Activated naive CD4-positive, alpha-beta T cell treated with anti-CD3 and anti-CD28 coated beads, Interleukin-2, amount 10 ng/mL, durations not matched to agents 7 days and 5 days (primary cell): ENCODE data around the gene ATXN1.
"Not testable (repeated sequence)": the region's sequence is repeated elsewhere in the genome, so short reads cannot be mapped to it uniquely, and the experiment has no call there.

Source experiments
- CTCF ChIA-PET: fragments of 350-600 bp; sonication (Branson Sonifier 250); formaldehyde crosslinking; loops from one replicate; lab custom pipeline; 2021; ENCODE audit warnings: antibody characterized with exemption; lab: Charles Lee
- DNase-seq: peaks from one replicate; pipeline ENCODE4 v3.0.0-alpha.2; 2020
- H3K27ac Mint-ChIP-seq: one replicate; pipeline ENCODE4 v1.8.0; 2021; ENCODE audit warnings: mild to moderate bottlenecking, moderate library complexity, mixed read lengths
- H3K27me3 Mint-ChIP-seq: one replicate; pipeline ENCODE4 v1.8.0; 2021; ENCODE audit warnings: mild to moderate bottlenecking, mixed read lengths
- H3K36me3 Mint-ChIP-seq: one replicate; pipeline ENCODE4 v1.8.0; 2021; ENCODE audit warnings: mixed read lengths
- H3K4me1 Mint-ChIP-seq: one replicate; pipeline ENCODE4 v1.8.0; 2021; ENCODE audit warnings: mixed read lengths
- H3K4me3 Mint-ChIP-seq: one replicate; pipeline ENCODE4 v1.8.0; 2021; ENCODE audit warnings: mild to moderate bottlenecking, moderate library complexity, mixed read lengths
- H3K9me3 Mint-ChIP-seq: one replicate; pipeline ENCODE4 v1.8.0; 2021; ENCODE audit warnings: mixed read lengths

The ATXN1 gene

DNA sequence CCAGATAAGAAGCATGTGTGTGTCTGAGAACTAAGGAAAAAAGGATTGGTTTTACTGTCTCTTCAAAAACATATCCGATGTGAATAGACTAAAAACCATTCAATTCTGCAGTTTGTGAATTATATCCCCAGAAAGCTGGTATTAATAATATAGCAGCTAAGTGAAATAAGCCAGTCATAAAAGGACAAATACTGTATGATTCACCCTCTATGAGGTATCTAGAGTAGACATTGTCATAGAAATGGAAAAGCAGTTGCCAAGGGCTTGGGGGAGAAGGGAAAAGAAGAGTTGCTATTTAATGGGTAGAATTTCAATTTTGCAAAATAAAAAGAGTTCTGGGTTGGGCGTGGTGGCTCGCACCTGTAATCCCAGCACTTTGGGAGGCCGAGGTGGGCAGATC is 137.5 kb downstream of the ATXN1 start:
- CTCF ChIA-PET = no interaction called here

DNA sequence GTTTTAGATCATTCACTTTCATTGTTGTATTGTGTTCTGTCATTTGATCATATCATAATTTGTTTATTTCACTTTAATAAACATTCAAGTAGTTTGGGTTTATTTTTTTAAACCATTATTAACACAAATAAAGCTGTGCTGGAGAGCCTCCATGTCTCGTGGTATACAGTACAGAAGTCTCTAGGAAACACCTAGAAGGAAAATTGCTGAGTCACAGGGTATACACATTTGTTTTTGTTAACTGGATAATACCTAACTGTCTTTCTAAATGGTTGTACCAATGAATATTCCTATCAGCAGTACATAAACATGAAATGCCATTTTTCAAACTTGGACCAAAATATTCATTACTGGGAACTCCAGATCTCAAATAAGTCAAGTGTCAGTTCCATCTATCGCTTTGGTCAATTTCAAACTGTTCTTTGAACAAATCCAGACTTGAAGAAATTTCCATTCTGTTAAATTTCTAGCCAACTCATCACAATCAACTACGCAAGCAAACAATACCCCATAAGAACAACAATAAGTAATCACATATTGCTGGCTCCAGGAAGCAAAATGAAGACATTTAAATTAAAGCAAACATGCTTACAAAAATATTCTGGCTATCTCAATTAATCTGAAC is 138.1 kb downstream of the ATXN1 start:
- H3K27ac Mint-ChIP-seq = no peak overlapping the region
- no peaks in the 10 kb centered on the region for H3K9me3 Mint-ChIP-seq
- H3K4me3 Mint-ChIP-seq = no peak overlapping the region
- H3K27me3 Mint-ChIP-seq = no peaks in the 10 kb centered on the region
- H3K4me1 Mint-ChIP-seq = peaks cover 16% of the 10 kb centered on the region
- peaks cover 6% of the 10 kb centered on the region for H3K36me3 Mint-ChIP-seq
- CTCF ChIA-PET = no interaction called here
- DNase-seq = no peak

More for the DNA sequence above, 137.5 kb downstream of the ATXN1 start:
- H3K36me3 Mint-ChIP-seq = peaks cover 12% of the 10 kb centered on the region
- no peak overlapping the region for H3K4me3 Mint-ChIP-seq
- no peak for DNase-seq
- H3K4me1 Mint-ChIP-seq = peaks cover 16% of the 10 kb centered on the region
- peaks cover 3% of the 10 kb centered on the region for H3K9me3 Mint-ChIP-seq
- no peak overlapping the region for H3K27ac Mint-ChIP-seq
- H3K27me3 Mint-ChIP-seq = no peaks in the 10 kb centered on the region

DNA sequence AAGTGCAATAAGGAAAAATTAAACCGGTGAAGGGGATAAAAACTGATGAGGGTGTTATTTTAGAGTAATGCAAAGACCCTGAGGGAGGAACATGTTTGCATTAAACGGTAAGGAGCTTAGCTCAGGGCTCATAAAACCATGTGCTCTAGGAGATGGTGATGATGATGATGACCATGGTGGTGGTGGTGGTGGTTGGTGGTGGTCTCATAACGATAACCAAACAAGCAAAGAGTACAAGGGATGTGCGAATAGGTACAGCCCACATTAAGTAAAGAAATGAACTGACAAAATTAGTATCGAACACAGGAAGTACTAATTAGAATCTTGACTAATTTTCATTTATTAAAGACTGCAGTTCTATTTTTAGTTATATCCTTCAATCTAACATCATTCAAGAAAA is 139.1 kb downstream of the ATXN1 start:
- no peak for DNase-seq
- H3K27me3 Mint-ChIP-seq = no peaks in the 10 kb centered on the region
- H3K4me3 Mint-ChIP-seq = no peak overlapping the region
- H3K36me3 Mint-ChIP-seq = no peaks in the 10 kb centered on the region
- H3K27ac Mint-ChIP-seq = no peak overlapping the region
- CTCF ChIA-PET = no interaction called here
- H3K9me3 Mint-ChIP-seq = no peaks in the 10 kb centered on the region
- H3K4me1 Mint-ChIP-seq = peaks cover 16% of the 10 kb centered on the region

DNA sequence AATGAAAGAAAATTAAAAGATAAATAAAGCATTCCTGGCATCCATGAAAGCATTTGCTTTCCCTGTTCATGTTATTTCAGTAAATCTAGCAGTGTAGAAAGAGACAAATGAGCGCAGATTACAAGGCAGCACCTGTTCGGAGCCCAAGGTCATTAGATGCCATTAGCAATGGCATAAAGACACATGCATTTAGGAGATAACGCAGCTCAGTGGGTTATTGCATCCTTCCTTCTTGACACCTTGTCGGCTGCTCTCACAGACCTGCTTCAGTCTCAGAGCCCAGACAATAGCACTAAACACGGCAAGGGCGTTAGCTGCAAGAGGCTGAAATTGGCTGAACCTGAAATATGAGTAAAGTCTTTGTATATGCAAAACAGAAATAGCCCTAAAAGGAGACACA is 140.3 kb downstream of the ATXN1 start:
- Mint-ChIP-seq H3K4me1 (peaks cover 16% of the 10 kb centered on the region), H3K27me3 (no peaks in the 10 kb centered on the region), H3K4me3 (no peak overlapping the region), H3K36me3 (peaks cover 2% of the 10 kb centered on the region), H3K27ac (no peak overlapping the region), H3K9me3 (no peaks in the 10 kb centered on the region)
- DNase-seq = no peak
- CTCF ChIA-PET = interaction anchor here (0.7 kb wide), 1 partner anchor 66 kb away, joined by 3 read pairs; no protein-coding TSS in a partner anchor

DNA sequence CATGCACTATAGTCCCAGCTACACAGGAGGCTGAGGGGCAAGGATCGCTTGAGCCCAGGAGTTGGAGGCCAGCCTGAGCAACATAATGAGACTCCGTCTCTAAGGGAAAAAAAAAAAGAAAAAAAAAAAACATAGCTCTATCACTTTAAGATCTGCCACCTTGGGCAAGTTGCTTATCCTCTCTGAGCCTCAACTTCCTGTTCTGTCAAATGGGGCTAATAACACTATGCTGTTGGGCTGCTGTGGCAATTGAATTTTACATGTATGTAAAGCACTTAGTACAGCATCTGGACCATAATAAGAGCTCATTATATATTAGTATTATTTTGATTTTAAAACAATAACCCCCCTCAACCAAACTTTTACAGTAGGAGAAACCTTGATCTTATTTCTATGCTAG is 141.5 kb downstream of the ATXN1 start:
- Mint-ChIP-seq H3K9me3 (no peaks in the 10 kb centered on the region), H3K27ac (no peak overlapping the region), H3K27me3 (no peaks in the 10 kb centered on the region), H3K4me3 (no peak overlapping the region), H3K36me3 (peaks cover 2% of the 10 kb centered on the region), H3K4me1 (peaks cover 16% of the 10 kb centered on the region)
- DNase-seq = no peak
- CTCF ChIA-PET = interaction anchor here (1.0 kb wide), 1 partner anchor 372 kb away, joined by 5 read pairs; no protein-coding TSS in a partner anchor

DNA sequence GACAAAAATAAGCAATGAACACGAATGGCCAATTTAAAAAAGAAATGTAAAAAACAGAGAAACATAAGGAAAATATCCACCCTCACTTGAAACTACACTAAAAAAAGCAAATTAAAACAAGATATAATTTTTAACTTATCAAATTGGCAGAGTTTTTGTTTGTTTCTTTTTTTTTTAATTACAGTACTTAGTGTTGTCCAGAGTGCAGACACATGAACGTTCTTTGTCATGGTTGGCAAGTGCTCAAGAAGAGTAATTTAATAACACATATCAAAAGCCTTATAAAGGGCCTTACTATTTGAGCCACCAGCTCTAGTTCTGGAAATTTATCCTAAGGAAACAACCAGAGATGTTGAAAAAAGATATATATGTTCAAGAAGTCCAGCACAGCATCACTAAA is 142.3 kb downstream of the ATXN1 start:
- Mint-ChIP-seq H3K9me3 (no peaks in the 10 kb centered on the region), H3K36me3 (peaks cover 3% of the 10 kb centered on the region), H3K27me3 (no peaks in the 10 kb centered on the region), H3K27ac (no peak overlapping the region), H3K4me3 (no peak overlapping the region), H3K4me1 (peaks cover 16% of the 10 kb centered on the region)
- no peak for DNase-seq
- CTCF ChIA-PET = no interaction called here

DNA sequence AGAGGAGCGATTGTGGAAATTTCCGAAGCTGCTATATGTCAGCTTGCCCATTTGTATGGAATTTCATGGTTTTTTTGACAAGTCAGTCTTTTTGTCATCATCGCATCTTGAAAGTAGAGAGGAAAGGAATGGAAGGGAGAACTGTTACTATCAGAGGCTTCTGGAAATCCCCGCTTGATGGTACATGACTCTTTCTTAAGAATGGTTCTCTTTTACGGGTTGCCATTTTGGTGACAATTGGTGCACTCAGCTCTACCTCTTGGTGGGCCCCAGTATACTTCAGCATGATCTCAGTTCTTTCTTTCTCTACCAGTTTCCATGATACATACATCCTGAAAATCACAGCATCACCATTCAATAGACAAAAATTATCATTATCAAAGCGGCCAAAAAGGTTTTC is 146.0 kb downstream of the ATXN1 start:
- H3K27ac Mint-ChIP-seq, H3K27me3 Mint-ChIP-seq, H3K4me3 Mint-ChIP-seq, H3K9me3 Mint-ChIP-seq, DNase-seq, CTCF ChIA-PET, H3K36me3 Mint-ChIP-seq: not testable (repeated sequence)
- H3K4me1 Mint-ChIP-seq = peaks cover 10% of the 10 kb centered on the region

DNA sequence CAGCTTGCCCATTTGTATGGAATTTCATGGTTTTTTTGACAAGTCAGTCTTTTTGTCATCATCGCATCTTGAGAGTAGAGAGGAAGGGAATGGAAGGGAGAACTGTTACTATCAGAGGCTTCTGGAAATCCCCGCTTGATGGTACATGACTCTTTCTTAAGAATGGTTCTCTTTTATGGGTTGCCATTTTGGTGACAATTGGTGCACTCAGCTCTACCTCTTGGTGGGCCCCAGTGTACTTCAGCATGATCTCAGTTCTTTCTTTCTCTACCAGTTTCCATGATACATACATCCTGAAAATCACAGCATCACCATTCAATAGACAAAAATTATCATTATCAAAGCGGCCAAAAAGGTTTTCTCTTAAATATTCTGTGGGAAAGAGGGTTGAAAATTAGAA is 147.1 kb downstream of the ATXN1 start:
- CTCF ChIA-PET, H3K27me3 Mint-ChIP-seq, H3K27ac Mint-ChIP-seq, H3K9me3 Mint-ChIP-seq, H3K36me3 Mint-ChIP-seq, H3K4me3 Mint-ChIP-seq, H3K4me1 Mint-ChIP-seq, DNase-seq: not testable (repeated sequence)

DNA sequence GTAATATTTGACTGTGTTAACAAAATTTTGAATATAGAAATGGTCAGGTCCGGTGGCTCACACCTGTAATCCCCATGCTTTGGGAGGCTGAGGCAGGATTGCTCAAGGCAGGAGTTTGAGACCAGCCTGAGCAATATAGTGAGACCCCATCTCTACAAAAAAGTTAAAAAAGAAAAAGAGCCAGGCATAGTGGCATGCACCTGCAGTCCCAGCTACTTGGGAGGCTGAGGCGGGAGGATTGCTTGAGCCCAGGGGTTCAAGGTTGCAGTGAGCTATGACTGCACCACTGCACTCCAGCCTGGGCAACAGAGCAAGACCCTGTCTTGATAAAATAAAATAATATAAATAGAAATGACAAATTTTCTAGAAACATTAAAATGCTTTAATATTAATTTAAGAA is 147.8 kb downstream of the ATXN1 start:
- H3K36me3 Mint-ChIP-seq, H3K27me3 Mint-ChIP-seq, H3K9me3 Mint-ChIP-seq, DNase-seq, CTCF ChIA-PET, H3K27ac Mint-ChIP-seq, H3K4me3 Mint-ChIP-seq, H3K4me1 Mint-ChIP-seq: not testable (repeated sequence)

DNA sequence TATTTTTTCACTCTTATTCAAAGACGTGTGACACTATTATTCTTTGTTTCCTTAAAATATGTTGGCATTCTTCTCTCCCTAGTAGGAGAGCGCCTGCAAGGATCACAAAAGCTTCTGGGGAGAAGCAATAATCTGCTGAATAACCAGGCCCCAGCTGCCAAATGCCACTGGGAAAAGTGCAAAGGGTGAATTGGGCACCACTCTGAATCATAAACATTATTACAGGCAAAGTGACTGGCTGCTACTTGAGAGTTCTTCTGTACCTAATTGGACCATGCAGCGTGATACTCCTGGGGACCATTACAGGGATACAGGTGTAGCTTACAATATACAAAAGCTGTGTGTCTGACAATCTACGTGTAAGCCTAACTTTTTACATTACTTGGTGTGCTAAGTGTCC is 152.8 kb downstream of the ATXN1 start:
- Mint-ChIP-seq H3K27me3 (no peaks in the 10 kb centered on the region), H3K9me3 (no peaks in the 10 kb centered on the region), H3K4me1 (peaks cover 5% of the 10 kb centered on the region), H3K27ac (no peak overlapping the region), H3K36me3 (peaks cover 17% of the 10 kb centered on the region), H3K4me3 (no peak overlapping the region)
- no peak for DNase-seq
- CTCF ChIA-PET = no interaction called here

DNA sequence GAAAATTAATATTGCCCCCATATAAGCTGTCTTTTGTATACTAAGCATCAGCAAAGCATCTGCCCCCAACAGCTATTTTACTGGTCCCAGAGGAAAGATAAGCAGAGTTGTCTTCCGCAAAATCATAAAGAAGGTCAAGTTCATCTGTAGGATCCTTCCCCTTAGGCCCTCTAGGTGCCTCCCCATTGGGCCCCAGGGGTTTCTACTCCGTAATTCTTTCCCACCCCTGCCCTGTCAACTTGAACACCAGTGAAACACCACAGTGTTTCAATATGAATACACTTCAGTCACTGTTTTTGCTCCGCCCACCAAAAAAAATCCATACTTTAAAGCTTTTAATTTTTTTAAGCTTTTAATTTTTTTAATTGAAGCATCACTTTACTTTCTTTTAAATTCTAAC is 159.2 kb downstream of the ATXN1 start:
- H3K27me3 Mint-ChIP-seq = no peaks in the 10 kb centered on the region
- H3K4me1 Mint-ChIP-seq = peaks cover 31% of the 10 kb centered on the region
- CTCF ChIA-PET = interaction anchor here (0.7 kb wide), 1 partner anchor 257 kb away, joined by 3 read pairs; no protein-coding TSS in a partner anchor
- H3K27ac Mint-ChIP-seq = no peak overlapping the region
- H3K9me3 Mint-ChIP-seq = no peaks in the 10 kb centered on the region
- DNase-seq = no peak
- H3K36me3 Mint-ChIP-seq = peaks cover 15% of the 10 kb centered on the region
- no peak overlapping the region for H3K4me3 Mint-ChIP-seq

DNA sequence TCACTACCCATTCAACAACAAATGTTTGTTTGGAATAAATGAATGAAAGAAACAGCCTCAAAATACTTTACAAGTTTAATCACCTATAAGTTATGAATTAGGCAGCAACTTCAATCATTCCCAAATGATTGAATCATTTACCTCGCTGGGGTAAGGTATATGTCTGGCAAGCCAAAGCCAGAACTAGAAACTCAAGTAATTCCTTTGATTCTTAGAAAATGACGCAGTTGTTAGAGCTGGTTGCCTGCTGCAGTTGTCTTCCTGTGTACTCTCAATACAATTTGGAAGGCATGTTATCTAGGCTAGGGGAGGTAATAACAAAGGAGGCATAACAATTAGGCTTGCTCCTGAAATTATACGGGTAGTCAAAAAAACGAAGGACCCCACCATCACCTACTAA is 160.6 kb downstream of the ATXN1 start:
- Mint-ChIP-seq H3K27me3 (no peaks in the 10 kb centered on the region), H3K36me3 (peaks cover 15% of the 10 kb centered on the region), H3K27ac (no peak overlapping the region), H3K9me3 (no peaks in the 10 kb centered on the region), H3K4me1 (peaks cover 31% of the 10 kb centered on the region), H3K4me3 (no peak overlapping the region)
- CTCF ChIA-PET = no interaction called here
- DNase-seq = no peak

DNA sequence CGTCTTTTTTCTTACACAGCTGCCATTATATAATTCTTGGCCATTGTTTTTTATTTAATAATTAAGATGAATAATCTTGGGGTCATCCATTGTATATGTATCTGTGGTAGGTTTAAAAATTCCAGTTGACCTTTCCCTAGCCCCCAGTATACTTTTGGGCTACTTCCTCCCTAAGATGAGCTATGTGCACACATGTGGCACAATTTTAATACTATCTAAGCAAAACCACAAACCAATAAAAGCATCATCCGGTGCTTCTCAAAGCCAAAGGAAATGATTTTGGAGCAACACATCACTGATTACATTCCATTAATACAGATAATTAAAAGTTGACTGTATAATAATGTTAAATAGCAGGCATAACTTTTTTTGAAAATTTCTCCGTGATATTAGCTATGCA is 161.2 kb downstream of the ATXN1 start:
- Mint-ChIP-seq H3K27me3 (no peaks in the 10 kb centered on the region), H3K4me1 (peaks cover 31% of the 10 kb centered on the region), H3K4me3 (no peak overlapping the region), H3K9me3 (no peaks in the 10 kb centered on the region), H3K36me3 (peaks cover 12% of the 10 kb centered on the region), H3K27ac (no peak overlapping the region)
- no peak for DNase-seq
- CTCF ChIA-PET = interaction anchor here (0.7 kb wide), 1 partner anchor 1642 kb away, joined by 3 read pairs; no protein-coding TSS in a partner anchor

DNA sequence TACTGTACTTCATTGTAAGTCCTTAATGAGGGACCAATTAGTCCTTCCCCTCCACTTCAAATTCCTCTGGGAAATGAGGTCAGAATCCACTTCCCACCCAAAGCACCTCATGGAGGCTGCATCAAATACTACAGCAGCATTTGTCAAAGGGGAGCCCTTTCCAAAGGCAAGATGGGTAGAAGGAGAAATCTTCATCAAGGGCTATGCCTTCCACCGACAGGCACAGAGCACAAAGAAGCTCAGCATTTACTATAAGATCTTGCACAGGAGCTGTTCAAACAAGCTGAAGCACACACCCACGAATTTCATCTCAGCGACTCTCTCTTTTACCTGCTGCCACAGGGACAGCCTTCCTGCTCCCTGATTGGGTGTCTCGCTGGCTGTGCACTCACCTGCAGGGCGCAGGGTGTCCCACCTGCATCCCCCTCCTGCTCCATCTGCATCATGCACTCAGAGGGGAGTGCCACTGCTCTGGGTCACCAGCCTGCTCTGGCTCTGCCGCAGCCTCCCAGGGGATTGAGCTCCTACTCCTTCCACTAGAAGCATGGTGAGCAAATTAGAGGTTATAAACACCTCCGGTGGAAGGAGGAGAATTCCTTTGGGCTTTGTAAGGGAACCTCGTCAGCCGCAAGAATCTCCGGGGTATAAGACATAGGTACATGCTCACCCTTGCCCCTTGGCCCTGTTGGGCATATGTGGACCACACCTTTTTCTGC is 164.5 kb downstream of the ATXN1 start:
- H3K4me3 Mint-ChIP-seq = no peak overlapping the region
- peaks cover 7% of the 10 kb centered on the region for H3K36me3 Mint-ChIP-seq
- H3K9me3 Mint-ChIP-seq = no peaks in the 10 kb centered on the region
- no peak overlapping the region for H3K27ac Mint-ChIP-seq
- no peaks in the 10 kb centered on the region for H3K27me3 Mint-ChIP-seq
- CTCF ChIA-PET = no interaction called here
- no peak for DNase-seq
- H3K4me1 Mint-ChIP-seq = peaks cover 17% of the 10 kb centered on the region

DNA sequence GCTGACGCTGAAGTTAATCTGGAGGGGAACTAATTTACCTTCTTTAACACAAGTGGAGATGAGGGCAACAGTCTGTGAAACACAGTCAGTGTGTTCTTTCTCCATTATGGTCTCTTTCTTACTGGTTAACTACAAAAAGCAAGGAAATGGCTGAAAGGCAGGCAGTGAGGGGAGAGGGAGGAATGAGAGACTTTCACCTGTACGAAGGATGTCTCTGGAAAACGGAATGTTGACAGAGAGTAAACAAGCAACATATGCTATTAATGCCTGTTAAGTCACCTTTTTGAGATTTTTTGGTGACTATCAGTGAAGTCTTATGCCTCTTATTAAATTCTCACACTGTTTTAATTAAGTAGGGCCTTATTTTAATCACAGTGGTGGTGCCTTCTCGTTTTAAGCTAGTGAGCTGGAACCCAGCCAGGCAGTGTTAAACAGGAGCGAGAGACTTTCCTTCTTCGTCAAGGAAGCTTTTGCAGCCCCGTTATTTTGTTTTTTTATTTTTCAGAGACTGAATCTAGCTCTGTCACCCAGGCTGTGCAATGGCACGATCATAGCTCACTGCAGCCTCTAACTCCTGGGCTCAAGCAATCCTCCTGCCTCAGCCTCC is 165.6 kb downstream of the ATXN1 start:
- CTCF ChIA-PET = no interaction called here
- H3K4me1 Mint-ChIP-seq = peaks cover 10% of the 10 kb centered on the region
- no peaks in the 10 kb centered on the region for H3K27me3 Mint-ChIP-seq
- no peak overlapping the region for H3K4me3 Mint-ChIP-seq
- no peak overlapping the region for H3K27ac Mint-ChIP-seq
- peaks cover 7% of the 10 kb centered on the region for H3K36me3 Mint-ChIP-seq
- no peak for DNase-seq
- H3K9me3 Mint-ChIP-seq = no peaks in the 10 kb centered on the region
